GM19395 (cell line): ENCODE data around the gene PROS1.
"Not testable (repeated sequence)": the region's sequence is repeated elsewhere in the genome, so short reads cannot be mapped to it uniquely, and the experiment has no call there.

Experiments used
- ATAC-seq: cut with Tn5 transposase; IDR thresholded peaks from one replicate; pipeline ENCODE4 v1.9.1; 2021; ENCODE audit warnings: mild to moderate bottlenecking, moderate library complexity; ENCODE audit not compliant: unreplicated experiment

The PROS1 gene

DNA sequence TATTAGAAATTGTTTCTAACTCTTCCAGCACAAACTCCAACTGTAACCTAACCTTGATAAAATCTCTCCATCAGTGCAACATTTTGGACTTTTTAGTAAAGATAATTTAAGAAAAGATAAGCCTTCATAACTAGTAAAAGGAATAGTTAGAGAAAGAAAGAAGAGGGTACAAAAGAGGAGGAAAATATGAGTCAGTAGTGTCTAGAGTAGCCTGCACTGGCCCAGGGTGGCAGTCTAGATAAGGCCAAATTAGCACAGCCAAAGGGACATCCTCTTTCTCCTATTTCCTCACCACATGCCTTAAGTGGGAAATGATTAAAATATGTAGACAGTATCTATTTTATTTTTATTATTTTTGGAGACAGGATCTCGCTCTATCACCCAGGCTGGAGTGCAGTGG, 3.7 kb downstream of the PROS1 start:
- no peak for ATAC-seq

DNA sequence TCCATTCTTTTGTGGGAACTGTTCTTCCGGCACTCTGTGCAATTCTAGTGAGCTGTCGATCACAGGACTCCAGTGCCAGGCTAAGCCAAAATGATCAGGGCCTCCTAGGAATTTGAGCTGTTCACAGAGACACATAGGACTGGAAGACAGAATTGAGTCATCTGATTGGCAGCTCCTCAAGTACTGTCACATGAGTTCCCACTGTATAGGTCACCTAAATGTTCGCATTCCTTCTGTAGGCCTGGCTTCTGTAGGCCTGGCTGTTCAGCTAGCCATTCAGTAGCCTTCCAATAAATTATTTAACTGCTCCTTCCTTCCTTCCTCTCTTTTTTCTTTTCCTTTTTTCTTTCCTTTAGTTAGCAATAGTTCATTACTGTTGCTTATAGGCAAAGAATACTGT, 4.3 kb downstream of the PROS1 start:
- ATAC-seq: no peak

DNA sequence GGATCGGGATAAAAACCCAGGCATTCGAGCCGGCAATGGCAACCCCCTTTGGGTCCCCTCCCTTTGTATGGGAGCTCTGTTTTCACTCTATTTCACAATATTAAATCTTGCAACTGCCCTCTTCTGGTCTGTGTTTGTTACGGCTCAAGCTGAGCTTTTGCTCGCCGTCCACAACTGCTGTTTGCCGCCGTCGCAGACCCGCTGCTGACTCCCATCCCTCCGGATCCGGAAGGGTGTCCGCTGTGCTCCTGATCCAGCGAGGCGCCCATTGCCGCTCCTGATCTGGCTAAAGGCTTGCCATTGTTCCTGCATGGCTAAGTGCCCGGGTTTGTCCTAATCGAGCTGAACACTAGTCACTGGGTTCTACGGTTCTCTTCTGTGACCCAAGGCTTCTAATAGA, 8.6 kb downstream of the PROS1 start:
- ATAC-seq: not testable (repeated sequence)

DNA sequence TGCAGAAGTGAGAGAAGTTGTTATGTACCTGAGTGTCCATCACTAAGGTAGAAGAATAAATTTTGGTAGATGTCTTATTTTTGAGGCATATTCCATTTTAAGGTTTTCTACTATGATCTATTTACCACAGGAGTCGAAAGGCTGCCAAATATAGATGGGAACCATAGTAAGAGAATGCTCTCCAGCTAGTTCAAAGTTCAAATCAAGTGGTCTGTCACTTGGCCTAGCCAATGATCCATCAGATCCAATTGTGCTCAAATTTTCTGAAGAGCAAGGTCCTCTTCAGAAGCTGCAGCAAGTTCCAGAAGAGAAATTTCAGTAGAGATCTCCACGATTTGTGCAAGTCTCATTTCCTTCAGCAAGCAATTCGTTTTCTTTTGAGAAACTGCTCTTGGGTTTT, 10.9 kb downstream of the PROS1 start:
- no peak for ATAC-seq

DNA sequence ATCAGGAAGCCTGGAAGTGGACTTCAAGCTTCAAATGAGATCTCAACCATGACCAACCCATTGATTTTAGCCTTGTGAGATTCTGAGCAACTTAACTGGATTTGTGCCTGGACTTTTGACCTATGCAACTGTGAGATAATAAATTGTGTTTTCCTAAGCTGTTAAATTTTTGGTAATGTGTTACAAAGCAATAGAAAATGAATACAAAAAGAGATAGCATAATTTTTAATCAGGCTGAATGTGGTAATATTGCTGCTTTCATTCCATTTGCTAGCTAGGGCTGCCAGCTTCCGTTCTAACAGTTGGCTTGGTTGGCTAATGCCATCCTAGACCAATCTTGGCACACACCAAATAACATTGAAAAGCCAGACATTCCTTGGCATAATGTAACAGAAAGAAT, 12.2 kb downstream of the PROS1 start:
- ATAC-seq: no peak

DNA sequence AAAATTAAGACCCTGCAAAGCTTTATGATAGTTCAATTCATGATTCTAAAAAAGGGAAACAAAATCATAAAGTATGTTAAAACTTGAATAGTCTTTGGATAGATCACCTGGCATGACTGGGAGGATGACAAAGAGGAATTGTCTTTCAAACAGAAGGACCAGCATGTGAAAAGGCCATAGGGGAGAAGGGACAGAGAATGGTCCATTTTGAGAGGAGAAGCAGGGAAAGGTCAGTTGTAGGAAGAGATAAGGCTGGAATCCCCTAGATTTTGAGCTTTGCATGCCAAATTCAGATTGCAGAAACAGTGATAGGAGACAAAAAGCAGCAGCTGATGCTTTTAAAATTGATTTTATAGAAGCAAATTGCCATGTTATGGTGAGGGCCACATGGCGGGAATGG, 12.7 kb downstream of the PROS1 start:
- ATAC-seq: no peak

DNA sequence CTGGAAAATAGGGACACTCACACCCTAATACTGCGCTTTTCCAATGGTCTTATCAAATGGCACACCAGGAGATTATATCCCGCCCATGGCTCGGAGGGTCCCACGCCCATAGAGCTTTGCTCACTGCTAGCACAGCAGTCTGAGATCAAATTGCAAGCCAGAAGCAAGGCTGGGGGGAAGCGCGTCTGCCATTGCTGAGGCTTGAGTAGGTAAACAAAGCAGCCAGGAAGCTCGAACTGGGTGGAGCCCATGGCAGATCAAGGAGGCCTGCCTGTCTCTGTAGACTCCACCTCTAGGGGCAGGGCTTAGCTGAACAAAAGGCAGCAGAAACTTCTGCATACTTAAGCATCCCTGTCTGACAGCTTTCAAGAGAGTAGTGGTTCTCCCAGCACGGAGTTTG, 23.7 kb downstream of the PROS1 start:
- not testable (repeated sequence) for ATAC-seq

DNA sequence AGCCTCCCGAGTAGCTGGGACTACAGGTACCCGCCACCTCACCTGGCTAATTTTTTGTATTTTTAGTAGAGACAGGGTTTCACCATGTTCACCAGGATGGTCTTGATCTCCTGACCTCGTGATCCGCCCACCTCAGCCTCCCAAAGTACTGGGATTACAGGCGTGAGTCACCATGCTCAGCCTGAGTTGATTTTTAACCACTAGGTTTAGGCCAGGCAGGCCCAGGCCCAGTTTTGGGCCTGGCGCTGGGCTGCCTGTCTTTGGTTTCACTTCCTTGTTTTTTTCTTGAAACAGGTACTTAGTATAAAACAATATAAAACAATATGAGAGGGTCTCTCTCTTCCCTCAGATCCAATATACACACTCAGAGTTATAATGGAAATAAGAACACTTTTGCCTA, 36.2 kb downstream of the PROS1 start:
- ATAC-seq: not testable (repeated sequence)

DNA sequence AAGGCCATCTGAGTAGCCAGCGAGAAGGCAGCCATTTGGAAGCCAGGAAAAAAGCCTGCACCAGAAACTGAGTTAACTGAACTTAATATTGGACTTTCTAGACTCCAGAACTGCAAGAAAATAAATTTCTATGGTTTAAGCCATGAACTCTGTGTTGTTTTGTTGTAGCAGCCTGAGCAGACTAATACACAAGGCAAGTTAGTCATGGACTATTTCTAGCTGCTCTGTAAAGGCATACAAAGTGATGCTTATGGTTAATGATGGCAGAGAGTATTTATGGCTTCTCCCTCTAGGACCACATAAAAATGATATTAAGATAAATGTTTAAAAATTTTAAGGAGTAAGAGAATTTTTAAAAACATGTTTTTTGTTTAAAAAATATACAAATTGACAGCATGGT, 37.1 kb downstream of the PROS1 start:
- no peak for ATAC-seq

DNA sequence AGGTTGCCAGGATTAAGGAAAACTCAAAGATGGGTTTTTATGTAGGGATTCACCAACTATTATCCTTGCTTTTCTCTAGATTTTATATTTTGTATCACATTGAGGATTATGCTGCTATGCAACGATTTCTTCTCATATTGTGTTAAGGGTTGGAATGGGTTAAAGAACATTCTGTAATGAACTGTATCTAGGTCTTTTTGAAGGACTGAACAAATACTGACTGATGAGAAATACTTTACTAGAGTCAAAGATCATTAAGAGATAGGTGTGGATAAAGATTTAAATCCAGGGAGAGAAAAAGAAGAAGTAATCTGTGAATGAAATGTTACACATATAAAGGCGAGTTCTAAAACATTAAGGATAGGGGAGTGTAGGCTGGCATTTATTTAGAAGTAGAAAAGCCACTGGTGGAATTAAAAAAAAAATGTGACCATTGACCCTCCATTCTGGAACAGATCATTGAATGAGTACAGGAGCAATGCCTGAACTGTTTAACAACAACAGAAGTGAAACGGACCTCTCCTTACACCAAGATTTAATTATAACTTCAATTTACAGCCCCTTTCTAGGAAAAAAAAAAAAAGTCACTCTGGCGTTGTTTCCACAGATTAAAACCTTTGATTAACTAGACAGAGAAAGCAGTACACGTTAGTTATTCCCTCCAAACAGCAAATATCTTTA, 39.2 kb downstream of the PROS1 start:
- ATAC-seq: no peak

DNA sequence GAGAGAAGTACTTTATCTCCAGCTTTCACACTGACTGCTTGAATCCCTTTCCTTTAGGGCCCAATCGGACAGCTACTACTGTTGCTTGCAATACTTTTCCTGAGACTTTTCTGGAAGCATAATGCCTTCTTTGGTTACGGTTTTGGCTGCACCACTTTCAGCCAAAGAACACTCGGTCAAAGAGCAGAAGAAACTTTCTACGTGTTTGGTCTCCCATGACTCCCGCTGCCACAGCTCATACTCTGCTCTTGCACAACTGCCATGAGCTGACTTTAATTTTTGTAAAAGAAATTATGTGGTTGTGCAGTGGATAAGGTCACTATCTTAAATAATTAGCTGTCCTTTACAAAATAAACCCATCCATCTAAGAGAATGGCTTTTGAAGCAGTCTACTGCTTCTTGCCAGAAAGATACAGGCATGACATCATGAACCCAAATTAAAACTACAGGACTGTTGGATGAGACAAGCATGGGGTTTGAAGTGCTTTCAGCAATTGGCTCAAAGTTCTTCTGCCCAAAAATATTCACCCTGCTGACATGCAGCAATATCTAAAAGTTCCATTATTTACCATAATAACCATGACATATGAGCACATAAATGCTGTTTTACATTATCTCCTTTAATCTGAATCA, 42.0 kb downstream of the PROS1 start:
- ATAC-seq: no peak

DNA sequence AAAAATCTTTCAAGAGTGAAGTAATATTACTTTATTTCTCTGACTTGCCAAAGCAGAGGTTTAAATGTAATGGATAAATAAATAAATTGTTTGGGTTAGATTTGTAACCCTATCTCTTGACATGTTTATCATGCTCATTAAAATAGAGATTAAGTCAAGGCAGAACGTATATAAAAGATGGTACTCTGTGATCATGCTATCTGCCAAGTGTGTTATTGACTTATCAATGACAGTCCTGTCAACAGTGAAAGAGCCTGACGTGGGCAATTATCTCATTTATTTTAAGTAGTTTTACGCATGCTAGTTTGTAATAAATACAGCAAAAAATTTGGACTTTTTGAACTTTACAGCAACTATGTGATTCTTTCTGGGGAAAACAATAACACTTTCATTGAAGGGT, 43.7 kb downstream of the PROS1 start:
- ATAC-seq: no peak

DNA sequence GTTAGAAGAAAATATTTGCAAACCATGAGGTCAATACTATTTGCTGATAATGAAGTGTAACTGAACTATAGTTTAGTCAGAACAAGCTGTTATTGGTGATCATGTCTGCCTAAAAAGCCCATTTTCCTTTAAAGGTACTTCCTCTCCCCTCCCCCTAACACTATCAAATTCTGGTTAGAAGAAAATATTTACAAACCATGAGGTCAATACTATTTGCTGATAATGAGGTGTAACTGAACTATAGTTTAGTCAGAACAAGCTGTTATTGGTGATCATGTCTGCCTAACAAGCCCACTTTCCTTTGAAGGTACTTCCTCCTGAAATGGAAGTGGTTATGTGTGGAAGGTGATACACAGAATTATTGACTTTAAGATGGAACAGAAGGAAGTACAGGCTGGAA, 46.9 kb downstream of the PROS1 start:
- no peak for ATAC-seq

DNA sequence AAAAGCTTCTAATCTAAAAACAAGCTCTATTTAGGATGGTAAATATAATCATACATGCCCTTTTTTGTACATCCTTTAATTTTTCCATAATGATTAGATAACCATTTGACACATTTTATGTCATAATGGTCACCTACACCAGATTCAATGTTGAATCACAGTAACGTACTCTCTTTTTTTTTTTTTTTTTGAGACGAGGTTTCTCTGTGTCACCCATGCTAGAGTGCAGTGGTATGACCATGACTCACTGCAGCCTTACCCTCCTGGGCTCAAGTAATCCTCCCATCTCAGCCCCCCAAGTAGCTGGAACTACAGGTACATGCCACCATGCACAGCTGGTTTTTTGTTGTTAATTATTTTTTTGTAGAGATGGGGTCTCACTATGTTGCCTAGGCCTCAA, 49.2 kb downstream of the PROS1 start:
- no peak for ATAC-seq

DNA sequence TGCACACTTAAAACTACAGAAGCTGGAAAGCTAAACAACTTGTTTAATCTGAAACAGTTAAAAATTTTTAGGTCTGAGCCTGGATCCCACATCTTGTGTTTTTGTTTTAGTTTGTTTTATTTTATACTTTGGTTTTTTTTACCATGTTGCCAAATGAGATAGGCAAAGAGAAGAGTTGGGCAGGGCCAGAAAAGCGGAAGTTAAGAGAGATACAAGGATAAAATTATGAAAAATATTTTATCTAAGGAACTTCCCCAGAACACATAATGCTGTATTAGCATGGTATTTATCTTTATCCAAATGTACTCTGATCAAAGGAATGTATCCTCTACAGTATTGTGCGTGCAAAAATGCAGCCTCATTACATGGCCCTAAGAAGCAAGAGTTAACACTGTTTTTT, 50.7 kb downstream of the PROS1 start:
- ATAC-seq: no peak

DNA sequence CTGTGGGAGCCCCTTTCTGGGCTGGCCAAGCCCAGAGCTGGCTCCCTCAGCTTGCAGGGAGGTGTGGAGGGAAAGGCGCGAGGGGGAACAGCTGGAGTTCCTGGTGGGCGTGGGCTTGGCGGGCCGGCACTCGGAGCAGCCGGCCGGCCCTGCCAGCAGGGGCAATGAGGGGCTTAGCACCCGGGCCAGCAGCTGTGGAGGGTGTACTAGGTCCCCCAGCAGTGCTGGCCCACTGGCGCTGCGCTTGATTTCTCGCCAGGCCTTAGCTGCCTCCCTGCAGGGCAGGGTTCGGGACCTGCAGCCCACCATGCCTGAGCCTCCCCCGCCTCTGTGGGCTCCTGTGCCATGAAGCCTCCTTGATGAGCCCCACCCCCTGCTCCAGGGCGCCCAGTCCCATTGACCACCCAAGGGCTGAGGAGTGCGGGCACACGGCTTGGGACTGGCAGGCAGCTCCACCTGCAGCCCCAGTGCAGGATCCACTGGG, 56.1 kb downstream of the PROS1 start:
- not testable (repeated sequence) for ATAC-seq

DNA sequence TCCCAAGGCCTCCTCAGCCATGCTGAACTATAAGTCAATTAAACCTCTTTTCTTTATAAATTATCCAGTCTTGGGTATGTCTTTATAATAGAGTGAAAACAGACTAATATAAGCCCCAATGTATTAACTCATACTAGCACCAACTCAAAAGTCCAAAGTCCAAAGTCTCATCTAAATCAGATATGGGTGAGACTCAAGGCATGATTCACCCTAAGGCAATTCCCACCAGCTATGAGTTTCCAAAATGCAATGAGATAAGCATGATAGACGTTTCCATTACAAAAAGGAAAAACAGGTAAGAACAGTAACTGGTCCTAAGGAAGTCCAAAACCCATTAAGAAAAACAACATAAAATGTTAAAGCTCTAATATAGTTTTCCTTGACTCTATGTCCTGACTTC, 60.1 kb downstream of the PROS1 start:
- not testable (repeated sequence) for ATAC-seq

DNA sequence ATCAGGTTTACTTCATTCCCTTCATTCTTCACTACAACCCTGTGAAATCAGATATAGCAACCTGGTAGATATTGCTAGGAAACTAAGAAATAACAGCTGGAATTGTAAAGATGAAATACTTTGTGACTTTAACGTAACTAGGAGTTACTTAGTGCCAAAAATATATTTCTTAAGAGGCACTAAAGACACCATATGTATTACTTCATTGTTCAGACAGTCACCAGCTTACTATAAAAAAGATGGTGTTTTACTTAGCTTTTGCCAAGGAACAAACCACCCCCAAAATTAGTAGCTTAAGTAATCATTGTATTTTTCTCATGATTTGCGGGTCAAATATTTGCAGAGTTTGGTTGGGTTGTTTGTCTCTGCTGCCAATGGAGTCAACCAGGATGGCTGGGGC, 62.5 kb downstream of the PROS1 start:
- ATAC-seq: no peak

DNA sequence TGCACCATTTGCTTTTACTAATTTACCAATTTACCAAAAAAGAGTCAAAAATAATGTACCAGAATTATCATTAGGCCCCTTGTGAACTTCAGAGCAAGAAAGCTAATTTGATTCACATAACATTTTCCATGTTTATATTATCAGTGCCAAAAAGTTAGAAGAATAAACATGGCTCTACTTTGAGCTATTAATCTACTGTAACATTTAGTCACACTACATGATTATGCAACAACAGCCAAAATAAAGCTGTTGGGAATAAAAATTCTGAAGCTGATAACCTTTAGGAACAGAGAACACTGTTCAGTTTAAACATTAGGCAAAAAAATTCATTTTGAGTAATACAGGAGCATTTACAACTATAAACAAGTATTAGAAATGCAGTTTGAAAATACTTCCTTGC, 63.6 kb downstream of the PROS1 start:
- ATAC-seq: no peak

DNA sequence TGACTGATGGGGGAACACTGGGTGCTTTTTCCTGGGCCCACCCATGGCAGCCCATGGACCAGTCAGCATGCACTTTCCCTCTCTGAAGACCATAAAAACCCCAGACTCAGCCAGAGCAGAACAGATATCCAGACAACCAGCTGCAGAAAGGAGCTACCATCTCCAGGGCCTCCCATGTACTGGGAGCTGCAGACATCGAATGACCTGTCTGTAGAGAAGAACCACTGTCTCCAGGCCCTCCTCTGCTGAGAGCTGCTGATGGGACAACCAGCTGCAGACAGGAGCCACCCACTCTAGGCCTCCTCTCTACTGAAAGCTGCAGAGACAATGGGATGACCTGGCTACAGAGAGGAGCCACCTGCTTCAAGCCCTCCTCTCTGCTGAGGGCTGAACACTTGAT, 66.6 kb downstream of the PROS1 start:
- ATAC-seq: no peak

DNA sequence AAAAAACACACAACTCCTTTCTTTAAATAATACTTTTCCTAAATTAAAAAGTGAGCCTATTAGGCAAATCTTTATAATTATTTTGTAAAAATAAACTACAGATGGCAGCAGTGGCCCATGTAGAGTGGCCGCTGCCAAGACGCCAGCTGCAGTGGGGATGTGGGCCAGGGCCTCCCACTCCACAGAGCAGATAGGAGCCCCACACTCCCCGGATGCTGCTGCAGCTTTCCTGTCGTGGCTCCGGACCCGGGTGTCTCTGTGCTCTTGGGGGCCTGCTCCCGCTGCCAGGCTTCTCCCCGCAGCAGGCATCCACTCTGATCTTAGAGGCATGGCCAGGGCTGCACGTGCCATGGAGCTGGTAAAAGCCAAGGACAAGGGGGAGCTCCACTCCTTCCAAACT, 67.5 kb downstream of the PROS1 start:
- no peak for ATAC-seq

DNA sequence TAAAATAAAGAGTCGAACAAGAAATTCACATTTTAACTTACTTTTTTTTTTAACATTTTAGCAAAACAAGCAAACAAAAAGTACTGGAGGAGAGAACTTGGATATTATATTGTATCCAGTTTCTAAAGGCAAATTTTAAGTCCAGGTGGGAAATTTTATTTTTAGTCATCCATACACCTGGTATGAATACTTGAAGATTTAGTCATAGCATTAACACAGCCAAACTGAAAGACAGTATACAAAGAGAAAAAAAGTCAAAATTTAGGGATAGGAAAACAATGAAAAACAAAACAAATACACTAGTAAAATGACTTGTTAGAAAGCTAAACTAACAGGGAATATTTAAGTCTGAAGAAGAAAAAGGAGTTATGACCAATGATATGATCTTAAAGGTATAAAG, 69.1 kb downstream of the PROS1 start:
- ATAC-seq: no peak
